OCI-LY1 (cell line): ENCODE data around the gene LRRC51.

ENCODE experiments used
- EZH2 ChIP-seq: fragments of 200-600 bp; sonication (generic), shearing (Covaris generic); IDR thresholded peaks from 2 replicates; pipeline ENCODE4 v1.8.0; 2017; ENCODE audit warnings: borderline replicate concordance, mixed run types, mild to moderate bottlenecking, antibody characterized with exemption, low read length, moderate library complexity, mixed read lengths
- TF ChIP-seq, protein P1 (sequence below): fragments of 200-600 bp; sonication (generic), shearing (Covaris generic); IDR thresholded peaks from 2 replicates; pipeline ENCODE4 v1.5.1; 2017; ENCODE audit warnings: mild to moderate bottlenecking, antibody characterized with exemption, low read length, moderate library complexity, mixed read lengths

DNA sequence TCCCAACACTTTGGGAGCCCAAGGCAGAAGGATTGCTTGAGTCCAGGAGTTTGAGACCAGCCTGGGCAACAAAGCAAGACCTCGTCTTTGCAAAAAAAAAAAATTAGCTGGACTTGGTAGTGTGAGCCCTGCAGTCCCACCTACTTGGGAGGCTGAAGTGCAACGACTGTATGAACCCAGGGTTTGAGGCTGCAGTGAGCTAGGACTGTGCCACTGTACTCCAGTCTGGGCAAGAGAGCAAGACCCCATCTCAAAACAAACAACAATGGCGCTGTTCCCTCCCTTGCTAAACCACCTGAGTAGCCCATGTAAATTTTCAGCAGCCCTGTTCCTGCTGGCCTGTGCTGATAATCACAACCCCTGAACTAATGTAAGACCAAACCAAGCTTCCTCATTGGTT lies 19.4 kb downstream of the LRRC51 start:
- TF ChIP-seq, protein P1, sequence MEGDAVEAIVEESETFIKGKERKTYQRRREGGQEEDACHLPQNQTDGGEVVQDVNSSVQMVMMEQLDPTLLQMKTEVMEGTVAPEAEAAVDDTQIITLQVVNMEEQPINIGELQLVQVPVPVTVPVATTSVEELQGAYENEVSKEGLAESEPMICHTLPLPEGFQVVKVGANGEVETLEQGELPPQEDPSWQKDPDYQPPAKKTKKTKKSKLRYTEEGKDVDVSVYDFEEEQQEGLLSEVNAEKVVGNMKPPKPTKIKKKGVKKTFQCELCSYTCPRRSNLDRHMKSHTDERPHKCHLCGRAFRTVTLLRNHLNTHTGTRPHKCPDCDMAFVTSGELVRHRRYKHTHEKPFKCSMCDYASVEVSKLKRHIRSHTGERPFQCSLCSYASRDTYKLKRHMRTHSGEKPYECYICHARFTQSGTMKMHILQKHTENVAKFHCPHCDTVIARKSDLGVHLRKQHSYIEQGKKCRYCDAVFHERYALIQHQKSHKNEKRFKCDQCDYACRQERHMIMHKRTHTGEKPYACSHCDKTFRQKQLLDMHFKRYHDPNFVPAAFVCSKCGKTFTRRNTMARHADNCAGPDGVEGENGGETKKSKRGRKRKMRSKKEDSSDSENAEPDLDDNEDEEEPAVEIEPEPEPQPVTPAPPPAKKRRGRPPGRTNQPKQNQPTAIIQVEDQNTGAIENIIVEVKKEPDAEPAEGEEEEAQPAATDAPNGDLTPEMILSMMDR = no peak
- no peak for TF ChIP-seq EZH2
